ENCODE measurements around the gene CD300LG.
"Not testable (repeated sequence)": the region's sequence is repeated elsewhere in the genome, so short reads cannot be mapped to it uniquely, and the experiment has no call there.

The CD300LG gene

GRCh38 chr17:43873815-43874214 is 26.8 kb downstream of the CD300LG start:
- in situ Hi-C loops (cut with MboI; ENCODE audit: low pct_unique_long_range_greater_than_20kb, low sequenced_read_pairs), result no loop called here
- DNase-seq, result no peak

DNA sequence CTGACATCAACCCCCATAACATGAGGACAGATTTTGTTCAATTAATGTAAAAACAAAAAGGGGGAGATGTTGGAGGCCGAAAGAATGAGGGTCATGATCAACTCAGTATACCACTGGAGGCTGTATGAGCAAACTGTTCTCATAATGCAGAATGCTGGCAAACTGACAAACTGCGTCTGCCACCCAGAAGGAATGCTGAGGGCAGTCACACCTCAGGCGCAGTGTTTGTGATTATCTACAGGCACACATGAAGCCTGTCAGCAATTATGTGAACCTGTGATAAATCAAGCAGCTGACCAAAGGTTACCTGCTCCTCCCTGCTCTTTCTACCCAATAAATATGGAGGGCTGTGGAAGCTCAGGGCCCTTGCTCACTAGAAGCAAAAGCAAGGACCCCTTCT is 27.3 kb downstream of the CD300LG start:
- in situ Hi-C loops (cut with MboI; ENCODE audit: low pct_unique_long_range_greater_than_20kb, low sequenced_read_pairs), result no loop called here
- DNase-seq, result no peak

DNA sequence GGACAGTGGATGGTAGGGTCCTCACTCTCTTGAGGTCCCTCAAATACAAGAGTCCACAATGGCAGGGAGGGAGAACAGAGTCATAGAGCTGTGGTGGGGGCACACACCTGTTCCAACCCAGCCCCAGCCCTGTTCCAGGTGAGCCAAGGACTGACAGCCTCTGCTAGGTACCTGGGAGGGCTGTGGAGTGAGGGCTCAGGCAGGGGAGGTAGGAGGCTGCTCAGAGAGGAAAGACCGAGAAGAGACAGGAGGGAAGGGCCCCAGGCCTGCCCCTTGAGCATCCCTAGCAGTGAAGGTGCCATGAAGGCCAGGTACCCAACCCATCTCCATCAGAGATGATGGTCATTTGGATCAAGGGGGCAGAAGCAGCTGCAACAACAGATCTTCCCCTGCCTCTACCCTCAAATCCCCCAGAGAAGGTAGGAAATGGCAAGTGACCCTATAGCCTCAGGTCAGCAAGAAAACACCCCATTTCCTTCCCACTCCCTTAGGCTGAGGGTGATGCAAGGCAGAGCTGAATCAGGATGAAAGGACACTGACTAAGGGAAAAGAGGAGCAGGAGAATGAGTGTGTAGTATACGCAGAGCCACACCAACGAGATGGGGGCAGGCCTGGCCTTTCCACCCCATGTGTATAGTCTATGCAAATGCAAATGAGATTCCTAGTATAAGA is 28.6 kb downstream of the CD300LG start:
- in situ Hi-C loops (cut with MboI; ENCODE audit: low pct_unique_long_range_greater_than_20kb, low sequenced_read_pairs), result no loop called here
- no peak for DNase-seq

DNA sequence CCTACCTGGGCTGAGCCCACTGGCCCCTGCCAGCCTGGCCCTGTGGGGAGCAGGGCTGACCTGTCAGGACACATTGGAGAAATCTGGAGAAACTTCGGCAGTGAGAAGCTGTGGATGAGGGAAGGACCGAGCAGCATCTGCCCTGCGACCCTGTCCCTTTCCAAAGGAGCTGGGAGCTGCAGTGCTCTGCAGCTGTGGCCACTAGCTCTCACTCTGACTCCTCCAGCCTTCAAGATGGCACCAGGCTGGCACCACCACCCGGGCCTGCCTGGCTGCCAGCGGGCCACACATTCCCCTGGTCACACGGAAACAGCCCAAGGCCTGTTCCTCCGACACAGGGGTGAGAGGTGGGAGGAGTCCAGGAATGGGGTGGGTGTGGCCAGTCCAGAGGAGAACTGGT is 30.1 kb downstream of the CD300LG start:
- in situ Hi-C loops (cut with MboI; ENCODE audit: low pct_unique_long_range_greater_than_20kb, low sequenced_read_pairs), result no loop called here

GRCh38 chr17:43877451-43878155 is 30.6 kb downstream of the CD300LG start:
- DNase-seq, result no peak
- in situ Hi-C loops (cut with MboI; ENCODE audit: low pct_unique_long_range_greater_than_20kb, low sequenced_read_pairs), result no loop called here

More for the DNA sequence above, 30.1 kb downstream of the CD300LG start:
- no peak for DNase-seq

- in situ Hi-C loops (cut with MboI; ENCODE audit: low pct_unique_long_range_greater_than_20kb, low sequenced_read_pairs), result no loop called here
- peak; percentile 83 for DNase-seq
Measured at GRCh38 chr17:43878260-43879175, 31.5 kb downstream of the CD300LG start.

GRCh38 chr17:43879723-43880419 is 32.9 kb downstream of the CD300LG start:
- no peak for DNase-seq
- in situ Hi-C loops (cut with MboI; ENCODE audit: low pct_unique_long_range_greater_than_20kb, low sequenced_read_pairs), result no loop called here

- DNase-seq, result peak; percentile 41
- in situ Hi-C loops (cut with MboI; ENCODE audit: low pct_unique_long_range_greater_than_20kb, low sequenced_read_pairs), result no loop called here
Measured at GRCh38 chr17:43880420-43880991, 33.5 kb downstream of the CD300LG start.

DNA sequence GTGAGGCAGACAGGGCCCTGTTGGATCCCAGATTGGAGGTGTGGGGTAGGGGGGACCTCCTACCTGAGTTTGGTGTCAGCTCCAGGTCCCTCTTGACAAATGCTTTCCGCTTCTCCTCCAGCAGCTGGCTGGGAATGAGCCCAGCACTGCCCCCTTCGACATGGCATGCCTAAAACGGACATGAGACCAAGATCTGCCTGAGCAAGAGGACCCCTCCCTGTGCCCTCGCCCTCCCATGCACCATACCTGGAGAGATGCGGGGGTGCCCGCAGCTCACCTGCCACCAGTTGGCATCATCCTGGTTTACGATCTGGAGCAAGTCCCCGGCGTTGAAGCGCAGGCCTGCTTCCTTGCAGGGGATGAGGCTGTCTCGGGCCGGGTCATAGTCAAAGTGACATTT is 34.2 kb downstream of the CD300LG start:
- DNase-seq, result no peak
- in situ Hi-C loops (cut with MboI; ENCODE audit: low pct_unique_long_range_greater_than_20kb, low sequenced_read_pairs), result no loop called here

GRCh38 chr17:43881758-43882505 is 35.0 kb downstream of the CD300LG start:
- in situ Hi-C loops (cut with MboI; ENCODE audit: low pct_unique_long_range_greater_than_20kb, low sequenced_read_pairs), result no loop called here
- DNase-seq, result no peak

GRCh38 chr17:43882761-43883415 is 35.9 kb downstream of the CD300LG start:
- in situ Hi-C loops (cut with MboI; ENCODE audit: low pct_unique_long_range_greater_than_20kb, low sequenced_read_pairs), result no loop called here
- DNase-seq, result no peak

DNA sequence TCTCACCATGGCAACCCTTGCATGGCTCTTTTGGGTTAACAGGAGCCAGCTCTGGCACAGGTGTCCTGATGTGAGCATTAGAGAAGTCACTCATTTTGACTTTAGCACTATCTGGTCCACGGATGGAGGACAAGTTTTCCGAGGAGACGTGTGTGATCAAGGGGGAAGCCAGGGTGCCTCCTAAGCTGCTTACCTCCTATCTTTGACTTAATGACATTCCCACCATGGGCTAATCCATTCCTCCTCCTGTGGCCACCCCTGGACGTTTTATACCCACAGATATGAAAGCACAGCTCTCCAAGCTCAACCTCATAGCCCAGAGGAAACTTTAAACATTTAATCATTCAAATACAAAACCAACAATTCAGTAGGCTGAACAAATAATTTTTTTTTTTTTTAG is 41.6 kb downstream of the CD300LG start:
- no peak for DNase-seq
- in situ Hi-C loops (cut with MboI; ENCODE audit: low pct_unique_long_range_greater_than_20kb, low sequenced_read_pairs), result no loop called here

GRCh38 chr17:43890240-43890639 is 43.3 kb downstream of the CD300LG start:
- no peak for DNase-seq
- in situ Hi-C loops (cut with MboI; ENCODE audit: low pct_unique_long_range_greater_than_20kb, low sequenced_read_pairs), result no loop called here

DNA sequence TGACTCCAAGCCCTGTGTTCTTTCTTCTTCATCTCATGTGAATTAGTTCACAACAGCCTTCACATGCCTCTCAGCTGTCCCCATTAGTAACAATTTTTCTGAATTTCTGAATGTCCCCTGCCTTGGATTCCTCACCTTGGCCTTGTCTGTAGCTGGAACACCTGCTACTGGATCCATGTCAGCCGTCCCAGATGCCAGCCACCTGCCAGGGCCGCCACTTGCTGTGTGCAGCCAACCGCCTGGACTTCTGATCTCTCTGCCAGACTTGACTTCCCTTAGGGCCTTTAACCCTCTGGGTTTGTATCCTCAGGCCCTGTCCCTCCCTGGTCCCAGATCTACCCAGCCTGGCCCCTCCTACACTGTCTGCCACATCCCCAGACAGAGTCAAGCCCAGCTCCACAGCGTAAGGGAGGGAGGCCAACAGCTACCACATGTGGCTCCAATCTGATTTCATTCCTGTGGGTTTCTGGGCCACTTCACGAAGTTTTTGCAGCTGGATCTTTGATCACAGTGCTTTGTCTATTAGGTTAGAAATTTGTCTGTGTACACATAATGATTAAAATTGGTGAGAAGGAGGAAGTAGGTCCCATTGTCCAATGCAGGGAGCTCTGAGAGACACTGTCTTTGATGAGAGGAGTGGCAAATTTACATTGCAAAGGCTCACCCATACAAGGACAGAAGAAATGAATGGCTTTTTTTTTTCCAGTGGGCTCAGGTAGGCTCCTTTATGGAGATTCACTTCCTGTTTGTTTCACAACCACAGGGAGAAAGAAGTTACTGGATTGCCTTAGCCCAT is 45.1 kb downstream of the CD300LG start:
- no peak for DNase-seq

DNA sequence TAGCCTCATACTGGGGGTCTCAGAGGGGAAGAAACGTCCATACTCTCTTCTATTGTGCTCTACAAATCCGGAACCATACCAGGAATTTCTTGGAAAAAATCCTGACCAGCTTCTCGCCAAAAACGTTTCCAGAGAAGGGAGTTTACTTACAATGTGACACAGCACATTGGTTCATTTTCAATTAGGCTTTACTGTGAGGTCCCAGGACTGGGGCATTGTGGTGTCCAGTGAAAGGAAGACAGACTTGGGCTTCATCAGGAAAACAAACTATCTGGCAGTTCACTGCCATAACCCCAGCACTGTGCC is 45.6 kb downstream of the CD300LG start:
- DNase-seq, result no peak
- in situ Hi-C loops (cut with MboI; ENCODE audit: low pct_unique_long_range_greater_than_20kb, low sequenced_read_pairs), result no loop called here

More for the DNA sequence above, 45.1 kb downstream of the CD300LG start:
- in situ Hi-C loops (cut with MboI; ENCODE audit: low pct_unique_long_range_greater_than_20kb, low sequenced_read_pairs), result no loop called here

DNA sequence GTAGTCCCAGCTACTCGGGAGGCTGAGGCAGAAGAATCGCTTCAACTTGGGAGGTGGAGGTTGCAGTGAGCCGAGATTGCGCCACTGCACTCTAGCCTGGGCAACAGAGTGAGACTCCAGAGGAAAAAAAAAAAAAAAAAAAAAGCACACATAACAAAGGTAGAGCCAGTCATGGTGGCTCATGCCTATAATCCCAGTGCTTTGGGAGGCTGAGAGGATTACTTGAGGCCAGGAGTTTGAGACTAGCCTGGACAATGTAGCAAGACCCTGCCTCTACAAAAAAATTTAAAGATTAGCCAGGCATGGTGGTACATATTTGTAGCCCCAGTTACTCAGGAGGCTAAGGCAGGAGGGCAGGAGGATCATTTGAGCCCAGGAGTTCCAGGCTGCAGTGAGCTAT is 47.5 kb downstream of the CD300LG start:
- in situ Hi-C loops (cut with MboI; ENCODE audit: low pct_unique_long_range_greater_than_20kb, low sequenced_read_pairs); DNase-seq: not testable (repeated sequence)

DNA sequence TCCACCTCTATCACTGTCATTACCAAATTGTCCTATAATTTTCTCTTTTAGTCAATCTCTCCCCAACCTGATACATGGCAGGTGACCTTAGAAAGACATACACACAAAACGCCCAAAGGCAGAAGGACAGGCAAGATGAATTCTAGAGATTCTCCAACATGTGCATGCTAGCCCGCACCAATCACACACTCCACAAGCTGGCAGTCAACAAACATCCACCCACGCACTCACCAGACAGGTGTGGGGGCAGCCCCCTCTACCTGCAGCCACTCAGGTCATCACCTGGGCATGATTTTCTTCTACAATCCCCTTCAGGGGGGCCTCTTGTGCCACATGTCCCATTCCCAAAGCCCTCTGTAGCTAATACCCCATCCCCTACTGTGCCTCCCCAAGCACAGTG is 50.9 kb downstream of the CD300LG start:
- DNase-seq, result no peak
- in situ Hi-C loops (cut with MboI; ENCODE audit: low pct_unique_long_range_greater_than_20kb, low sequenced_read_pairs), result no loop called here

Measured in KBM-7 (cell line).